Suprapubic skin (tissue), 4 donors: ENCODE data around the gene RPLP2. TPM values are rescaled to one million over a fixed set of nuclear protein-coding genes. Genes with fewer than 3 reads are reported as not detected.

Source experiments
- DNase-seq, 2 donors: peaks; one replicate each; pipeline ENCODE4 v3.0.0-alpha.2; 2019; ENCODE audit warnings: low spot score in 2 of 2
- H3K27ac ChIP-seq: fragments of 200-600 bp; sonication (generic); one replicate; pipeline ENCODE4 v1.5.1; 2019
- H3K27me3 ChIP-seq: fragments of 200-600 bp; sonication (generic); one replicate; pipeline ENCODE4 v1.5.1; 2019
- H3K36me3 ChIP-seq: fragments of 200-600 bp; sonication (generic); one replicate; pipeline ENCODE4 v1.5.1; 2019
- H3K4me1 ChIP-seq: fragments of 200-600 bp; sonication (generic); one replicate; pipeline ENCODE4 v1.5.1; 2019
- H3K4me3 ChIP-seq: fragments of 200-600 bp; sonication (generic); one replicate; pipeline ENCODE4 v1.5.1; 2019; ENCODE audit warnings: mild to moderate bottlenecking
- H3K9me3 ChIP-seq: fragments of 200-600 bp; sonication (generic); one replicate; pipeline ENCODE4 v1.5.1; 2019
- CTCF ChIP-seq, 2 donors: fragments of 200-600 bp in 1 of 2; fragments of 450-650 bp in 1 of 2; sonication (generic) in 1 of 2; IDR thresholded peaks; one replicate each; pipeline ENCODE4 v1.5.1; 2016 to 2019; ENCODE audit warnings: antibody characterized with exemption in 2 of 2, mild to moderate bottlenecking in 1 of 2, moderate library complexity in 1 of 2
- EP300 ChIP-seq: sonication (generic); formaldehyde crosslinking; IDR thresholded peaks from one replicate; pipeline ENCODE4 v1.6.1; 2017; ENCODE audit warnings: antibody characterized with exemption
- POLR2A ChIP-seq, 2 donors: fragments of 450-650 bp; IDR thresholded peaks; one replicate each; pipeline ENCODE4 v1.6.1; 2017; ENCODE audit warnings: antibody characterized with exemption in 2 of 2, mild to moderate bottlenecking in 2 of 2, moderate library complexity in 2 of 2
- POLR2AphosphoS5 ChIP-seq, 3 donors: sonication (generic); formaldehyde crosslinking; IDR thresholded peaks; one replicate each; pipeline ENCODE4 v1.6.1; 2017; ENCODE audit warnings: antibody characterized with exemption in 3 of 3
- WGBS: methylation state at CpG from one replicate; pipeline ENCODE4 v1.1.5; 2018; 5-methylcytosine and 5-hydroxymethylcytosine counted together
- total RNA-seq, 4 donors: library from RNA; depleted of rRNA; stranded (reverse); fragments of >200 nt; gene quantifications; one replicate each; pipeline ENCODE4 v1.1.0, GENCODE V29; 2016

Gene RPLP2
- total RNA-seq, 4 donors from 2014 or later: 692 to 1,129 (median 991) TPM

DNA sequence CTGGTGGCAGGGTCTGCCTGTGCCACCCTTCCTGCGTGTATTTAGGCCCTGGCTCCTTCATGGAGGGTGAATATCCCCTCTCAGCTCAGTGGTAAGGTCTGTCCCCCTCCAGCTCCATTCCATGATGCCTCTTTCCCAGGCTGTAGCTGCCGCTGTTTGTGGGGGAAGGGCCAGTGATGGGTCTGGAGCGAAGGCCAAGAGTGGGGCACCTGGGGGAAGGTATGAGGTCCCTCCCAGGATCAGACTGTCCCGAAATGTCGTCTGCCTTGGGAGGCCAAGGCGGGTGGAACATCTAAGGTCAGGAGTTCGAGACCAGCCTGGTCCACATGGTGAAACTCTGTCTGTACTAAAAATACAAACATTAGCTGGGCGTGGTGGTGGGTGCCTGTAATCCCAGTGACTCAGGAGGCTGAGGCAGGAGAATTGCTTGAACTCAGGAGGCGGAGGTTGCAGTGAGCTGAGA lies 24.1 kb downstream of the RPLP2 start:
- Histone ChIP-seq H3K27ac (peak overlapping the region; percentile 94), H3K36me3 (peaks cover 29% of the 10 kb centered on the region), H3K27me3 (peaks cover 6% of the 10 kb centered on the region), H3K4me1 (peaks cover 71% of the 10 kb centered on the region), H3K4me3 (peak overlapping the region; percentile 85), H3K9me3 (no peaks in the 10 kb centered on the region)
- 34% methylated on average over 7 of the region's 9 CpGs for WGBS
- no peak for TF ChIP-seq EP300
- no peak for TF ChIP-seq POLR2A (IDR thresholded peaks at IDR 0.05)
- no peak for TF ChIP-seq POLR2AphosphoS5 (IDR thresholded peaks at IDR 0.05)
- TF ChIP-seq CTCF (IDR thresholded peaks at IDR 0.05): no peak
- DNase-seq: no peak

DNA sequence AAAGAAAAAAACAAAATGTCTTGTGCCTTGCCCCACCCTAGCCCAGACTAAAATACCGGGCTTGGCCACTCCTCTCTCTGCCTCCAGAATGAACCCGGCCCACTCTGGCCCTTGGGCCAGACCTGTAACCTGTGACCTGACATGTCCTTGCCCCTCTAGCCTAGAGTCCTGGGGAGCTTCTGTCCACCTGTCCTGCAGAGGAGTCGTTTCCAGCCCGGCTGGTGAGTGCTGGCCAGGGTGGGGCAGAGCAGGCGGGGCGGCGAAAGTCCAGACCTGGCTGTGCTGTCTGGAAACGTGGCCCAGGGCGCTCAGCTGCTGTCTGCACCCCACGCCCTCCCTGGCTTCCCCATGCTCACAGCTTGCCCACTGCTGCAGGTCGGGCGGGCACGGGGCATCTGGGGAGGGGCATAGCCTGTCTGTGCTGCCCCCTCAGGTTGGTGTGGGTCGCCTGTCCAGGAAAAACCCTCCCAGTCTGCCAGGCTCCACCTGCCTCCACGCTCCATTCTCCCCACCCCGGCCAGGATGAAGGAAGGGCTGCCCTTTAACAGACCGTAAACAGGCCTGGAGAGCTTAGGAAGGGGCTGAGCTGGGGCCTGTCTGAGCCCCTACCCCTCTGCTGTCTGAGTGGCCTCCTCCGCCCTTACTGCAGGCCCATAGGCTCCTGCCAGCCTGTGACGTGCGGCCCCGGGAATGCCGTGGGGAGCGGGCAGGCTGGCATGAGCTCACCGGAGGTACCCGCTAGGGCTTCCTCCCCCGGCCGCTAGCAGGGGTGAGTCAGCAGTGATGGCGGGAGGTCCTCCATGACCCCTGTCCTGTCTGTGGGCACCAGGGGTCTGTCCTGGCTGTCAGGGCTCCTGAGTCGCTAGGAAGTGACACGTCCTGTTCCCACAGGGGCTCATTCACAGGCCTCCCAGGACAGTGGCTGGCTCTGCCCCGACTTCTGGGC lies 24.9 kb downstream of the RPLP2 start:
- Histone ChIP-seq H3K4me1 (peaks cover 71% of the 10 kb centered on the region), H3K27me3 (peaks cover 4% of the 10 kb centered on the region), H3K27ac (peak overlapping the region; percentile 94), H3K4me3 (peak overlapping the region; percentile 85), H3K36me3 (peaks cover 36% of the 10 kb centered on the region), H3K9me3 (no peaks in the 10 kb centered on the region)
- no peak for DNase-seq
- TF ChIP-seq POLR2AphosphoS5 (IDR thresholded peaks at IDR 0.05) (peak in 2 of 3 donors; percentile 16 to 54), POLR2A (IDR thresholded peaks at IDR 0.05) (no peak)
- WGBS: 8% methylated on average over 18 of the region's 31 CpGs

DNA sequence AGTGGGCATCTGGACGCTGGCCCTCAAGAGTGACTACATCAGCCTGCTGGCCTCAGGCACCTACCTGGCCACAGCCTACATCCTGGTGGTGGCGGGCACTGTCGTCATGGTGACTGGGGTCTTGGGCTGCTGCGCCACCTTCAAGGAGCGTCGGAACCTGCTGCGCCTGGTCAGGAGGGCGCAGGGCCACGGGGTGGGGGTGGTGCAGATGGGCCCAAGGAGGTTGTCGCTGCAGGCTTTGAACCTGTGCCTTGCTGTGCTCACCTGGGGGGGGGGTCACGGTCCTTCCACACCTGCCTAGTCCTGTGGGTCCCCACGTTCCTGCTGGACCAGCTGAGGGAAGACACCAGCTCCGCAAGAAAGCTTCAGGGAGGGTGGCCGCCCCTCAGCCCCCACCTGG lies 26.5 kb downstream of the RPLP2 start:
- DNase-seq: no peak
- no peaks in the 10 kb centered on the region for H3K27me3 ChIP-seq
- H3K9me3 ChIP-seq: no peaks in the 10 kb centered on the region
- no CpG with 5 or more reads among the region's 14 CpGs for WGBS
- no peak for TF ChIP-seq POLR2AphosphoS5 (IDR thresholded peaks at IDR 0.05)
- TF ChIP-seq POLR2A (IDR thresholded peaks at IDR 0.05): no peak
- TF ChIP-seq CTCF (IDR thresholded peaks at IDR 0.05): no peak
- TF ChIP-seq EP300: no peak
- peaks cover 68% of the 10 kb centered on the region for H3K4me1 ChIP-seq
- no peak overlapping the region for H3K27ac ChIP-seq
- peaks cover 44% of the 10 kb centered on the region for H3K36me3 ChIP-seq
- H3K4me3 ChIP-seq: no peak overlapping the region

DNA sequence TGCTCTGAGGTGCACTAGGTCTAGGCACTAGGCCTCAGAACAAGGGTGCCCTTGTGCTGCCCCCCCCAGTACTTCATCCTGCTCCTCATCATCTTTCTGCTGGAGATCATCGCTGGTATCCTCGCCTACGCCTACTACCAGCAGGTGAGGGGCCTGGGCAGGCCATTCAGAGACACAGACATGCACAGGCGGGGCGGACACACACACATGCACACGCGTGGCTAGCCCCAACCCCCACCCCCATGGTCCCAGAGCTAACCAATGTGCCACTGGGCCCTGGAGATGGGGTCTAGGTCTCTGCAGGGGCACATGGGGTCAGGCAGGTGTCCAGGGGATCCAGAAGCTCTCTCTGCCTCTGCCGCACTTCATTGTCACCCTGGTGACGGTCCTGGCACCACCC lies 26.9 kb downstream of the RPLP2 start:
- no peaks in the 10 kb centered on the region for H3K9me3 ChIP-seq
- no peaks in the 10 kb centered on the region for H3K27me3 ChIP-seq
- WGBS: 91% methylated on average over 8 of the region's 9 CpGs
- TF ChIP-seq EP300 (no peak), POLR2A (IDR thresholded peaks at IDR 0.05) (no peak), CTCF (IDR thresholded peaks at IDR 0.05) (no peak), POLR2AphosphoS5 (IDR thresholded peaks at IDR 0.05) (no peak)
- no peak for DNase-seq
- H3K4me3 ChIP-seq: no peak overlapping the region
- peaks cover 44% of the 10 kb centered on the region for H3K36me3 ChIP-seq
- H3K27ac ChIP-seq: no peak overlapping the region
- peaks cover 68% of the 10 kb centered on the region for H3K4me1 ChIP-seq

GRCh38 chr11:837189-837989 lies 27.6 kb downstream of the RPLP2 start:
- Histone ChIP-seq H3K27ac (no peak overlapping the region), H3K9me3 (no peaks in the 10 kb centered on the region), H3K4me1 (peaks cover 63% of the 10 kb centered on the region), H3K36me3 (peaks cover 44% of the 10 kb centered on the region), H3K27me3 (no peaks in the 10 kb centered on the region), H3K4me3 (no peak overlapping the region)
- DNase-seq: no peak
- TF ChIP-seq EP300 (no peak), POLR2A (IDR thresholded peaks at IDR 0.05) (no peak), POLR2AphosphoS5 (IDR thresholded peaks at IDR 0.05) (no peak), CTCF (IDR thresholded peaks at IDR 0.05) (no peak)
- 85% methylated on average over 10 of the region's 22 CpGs for WGBS
